Pancreas (tissue), 10 donors: ENCODE data around the gene ZNF746. TPM values are rescaled to one million over a fixed set of nuclear protein-coding genes. Genes with fewer than 3 reads are reported as not detected.

Source experiments
- ATAC-seq, 4 donors: fragments of 200-7000 bp; cut with Tn5 transposase; one replicate each; pipeline versions ENCODE4 v1.8.0 to v1.9.1; 2020; ENCODE audit warnings: mild to moderate bottlenecking in 4 of 4, moderate library complexity in 4 of 4
- DNase-seq, 6 donors: peaks; one replicate each; pipeline ENCODE4 v3.0.0-alpha.2; 2020
- FAIRE-seq: peaks from 2 replicates; lab custom pipeline; 2012; peaks lifted over from hg19 to GRCh38; lab: Jason Lieb, UNC
- H3K27ac ChIP-seq, 4 donors: fragments of 200-600 bp; sonication (generic); 1 replicate in 3 of 4; 2 replicates in 1 of 4; pipeline versions ENCODE4 v1.5.0 to v1.8.0; 2020
- H3K27me3 ChIP-seq, 4 donors: fragments of 200-600 bp; one replicate each; pipeline ENCODE4 v1.8.0; 2021
- H3K36me3 ChIP-seq, 3 donors: fragments of 200-600 bp; sonication (generic) in 1 of 3; one replicate each; pipeline versions ENCODE4 v1.5.0 to v1.8.0; 2020 to 2021
- H3K4me1 ChIP-seq, 3 donors: fragments of 200-600 bp; one replicate each; pipeline ENCODE4 v1.8.0; 2021
- H3K4me3 ChIP-seq, 4 donors: fragments of 200-600 bp; sonication (generic) in 2 of 4; one replicate each; pipeline versions ENCODE4 v1.5.0 to v1.8.0; 2020 to 2021
- H3K9me3 ChIP-seq, 4 donors: fragments of 200-600 bp; one replicate each; pipeline ENCODE4 v1.8.0; 2021
- CTCF ChIP-seq, 4 donors: fragments of 200-600 bp; sonication (generic) in 3 of 4; IDR thresholded peaks; one replicate each; pipeline versions ENCODE4 v1.5.0 to v1.8.0; 2021; ENCODE audit warnings: antibody characterized with exemption in 4 of 4
- WGBS, 2 donors: extraction: QIAGEN DNeasy Blood & Tissue Kit; methylation state at CpG; one replicate each; pipeline ENCODE4 v1.1.7; 2013; 5-methylcytosine and 5-hydroxymethylcytosine counted together
- intact Hi-C, 3 donors: fragments of 100-400 bp; cut with DNase I; formaldehyde crosslinking; loops; one replicate each; pipeline versions ENCODE4 v1.11.1 to v1.14.2; 2022
- polyA plus RNA-seq, 2 donors: library from polyadenylated mRNA; stranded (reverse); fragments of 200-250 nt; gene quantifications; one replicate each; pipeline ENCODE4 v1.2.3, GENCODE V29; 2013
- total RNA-seq, 6 donors: library from RNA; stranded (reverse); fragmentation: NEBNext Ultra II Directional in 4 of 6; extraction: Animal tissue kit (Norgen Biotek cat#: 25700) in 4 of 6; gene quantifications; one replicate each; pipeline versions ENCODE4 v1.2.1 to v1.2.4, GENCODE V29; 2021 to 2023
- donor health status: healthy with polysubstance abuse.
- donor health status: DM: no; HTN: no; CAD: no; lungs with moderate emphysema.
- donor health status: DM: no; HTN: no; CAD: no.
- donor health status: control.
- donor health status: control.
- donor health status: Bipolar disorder and iron deficiency.
- donor health status: DM: yes; HTN: yes; CAD: no.
- donor health status: DM: no; HTN: no; CAD: no.
- donor health status: DM: no; HTN: no; CAD: no.
- donor health status: DM: yes; HTN: yes; CAD: no.

Gene ZNF746
- total and polyA plus RNA-seq, 8 donors: 6.3 to 10.9 (median 7.1) TPM

- no peaks in the 10 kb centered on the region for H3K4me1 ChIP-seq
- no peak for ATAC-seq
- H3K9me3 ChIP-seq: no peaks in the 10 kb centered on the region
- H3K4me3 ChIP-seq: no peak overlapping the region
- no peak for TF ChIP-seq CTCF (IDR thresholded peaks at IDR 0.05)
- intact Hi-C loops: no loop called here
- DNase-seq: no peak
- no peaks in the 10 kb centered on the region for H3K36me3 ChIP-seq
- no peak for FAIRE-seq
- peaks cover 0 to 7% (median 0%) of the 10 kb centered on the region in 4 donors for H3K27me3 ChIP-seq
- no peak overlapping the region for H3K27ac ChIP-seq
Measured at GRCh38 chr7:149466364-149466763, 31.2 kb downstream of the ZNF746 start.

GRCh38 chr7:149463500-149464161 lies 34.0 kb downstream of the ZNF746 start:
- ATAC-seq (no peak), FAIRE-seq (no peak), DNase-seq (no peak)
- no peaks in the 10 kb centered on the region for H3K9me3 ChIP-seq
- intact Hi-C loops: no loop called here
- H3K4me1 ChIP-seq: peaks cover 0 to 6% (median 5%) of the 10 kb centered on the region in 3 donors
- H3K27ac ChIP-seq: no peak overlapping the region
- peaks cover 0 to 7% (median 0%) of the 10 kb centered on the region in 4 donors for H3K27me3 ChIP-seq
- 57 to 86% methylated on average over 1 of the region's 1 CpG for WGBS, 2 donors
- H3K36me3 ChIP-seq: no peaks in the 10 kb centered on the region
- H3K4me3 ChIP-seq: no peak overlapping the region
- TF ChIP-seq CTCF (IDR thresholded peaks at IDR 0.05): no peak

GRCh38 chr7:149462101-149462520 lies 35.5 kb downstream of the ZNF746 start:
- Histone ChIP-seq H3K36me3 (no peaks in the 10 kb centered on the region), H3K27me3 (peaks cover 0 to 7% (median 0%) of the 10 kb centered on the region in 4 donors), H3K4me3 (no peak overlapping the region), H3K9me3 (no peaks in the 10 kb centered on the region), H3K4me1 (peaks cover 0 to 12% (median 6%) of the 10 kb centered on the region in 3 donors), H3K27ac (no peak overlapping the region)
- DNase-seq (no peak), ATAC-seq (no peak), FAIRE-seq (no peak)
- 69 to 81% methylated on average over 9 of the region's 9 CpGs for WGBS, 2 donors
- intact Hi-C loops: no loop called here
- no peak for TF ChIP-seq CTCF (IDR thresholded peaks at IDR 0.05)

GRCh38 chr7:149460493-149461277 lies 36.9 kb downstream of the ZNF746 start, which contains the start of gene ZNF777:
TSS of gene ZNF777 (minus strand) at chr7:149461062. CDS start at chr7:149456022, 5,040 bp downstream.
- peaks cover 0 to 12% (median 6%) of the 10 kb centered on the region in 3 donors for H3K4me1 ChIP-seq
- peaks cover 0 to 7% (median 0%) of the 10 kb centered on the region in 4 donors for H3K27me3 ChIP-seq
- peak; percentile 80 to 95 (median 85) for DNase-seq
- peak; percentile 99 to 100 (median 100) for ATAC-seq
- FAIRE-seq: no peak
- intact Hi-C loops: no loop called here
- WGBS, 2 donors: 0% methylated on average over 62 to 64 of the region's 64 CpGs
- H3K27ac ChIP-seq: peak within 1 kb of the TSS in 3 of 4 donors; percentile 29 to 71 (median 58)
- no peaks in the 10 kb centered on the region for H3K9me3 ChIP-seq
- H3K36me3 ChIP-seq: no peaks in the 10 kb centered on the region
- peak; percentile 30 to 54 (median 44) for TF ChIP-seq CTCF (IDR thresholded peaks at IDR 0.05)
- peak within 1 kb of the TSS; percentile 59 to 88 (median 78) for H3K4me3 ChIP-seq
